ENCODE measurements around the gene PDE7B.

- no peak for TF ChIP-seq IRF3 (IDR thresholded peaks at IDR 0.05; ENCODE audit: low read depth, low read length)
- no peak for TF ChIP-seq POLR2AphosphoS5 (IDR thresholded peaks at IDR 0.05; ENCODE audit: low read depth, low read length)
- TF ChIP-seq MXI1 (IDR thresholded peaks at IDR 0.05; ENCODE audit: low read depth, low read length) = no peak
- TF ChIP-seq MAX (IDR thresholded peaks at IDR 0.05; ENCODE audit: low read depth) = no peak
- TF ChIP-seq FOXM1 (IDR thresholded peaks at IDR 0.05; ENCODE audit: low read depth) = no peak
- TF ChIP-seq CTCF (IDR thresholded peaks at IDR 0.05) = no peak
- no peak for TF ChIP-seq USF2 (IDR thresholded peaks at IDR 0.05; ENCODE audit: borderline replicate concordance, low read depth, low read length)
- no peak for TF ChIP-seq TAF1 (IDR thresholded peaks at IDR 0.05; ENCODE audit: borderline replicate concordance, low read depth, low read length)
- TF ChIP-seq REST (IDR thresholded peaks at IDR 0.05; ENCODE audit: low read depth, low read length) = no peak
- no peak for TF ChIP-seq RFX5 (IDR thresholded peaks at IDR 0.05; ENCODE audit: low read length)
- no peak for TF ChIP-seq JUND (IDR thresholded peaks at IDR 0.05)
- TF ChIP-seq ELF1 (IDR thresholded peaks at IDR 0.05) = no peak
- no peak for TF ChIP-seq SMC3 (IDR thresholded peaks at IDR 0.05; ENCODE audit: low read depth, low read length)
- TF ChIP-seq CHD2 (IDR thresholded peaks at IDR 0.05; ENCODE audit: low read length, partially characterized antibody) = no peak
These were observed 13.6 kb upstream of the PDE7B start for GRCh38 chr6:135837735-135838449.

All from SK-N-SH (cell line).